Astrocyte of the spinal cord (primary cell): ENCODE measurements around the gene TAF5.
A peak's percentile ranks its signal among the peaks of the same experiment; 100 is the strongest.
"Not testable (repeated sequence)": the region's sequence is repeated elsewhere in the genome, so short reads cannot be mapped to it uniquely, and the experiment has no call there.

Experiments
- DNase-seq: peaks from one replicate; pipeline ENCODE4 v3.0.0; 2011; ENCODE audit warnings: low read depth, low spot score
- H3K4me3 ChIP-seq: 2 replicates; pipeline ENCODE4 v1.5.1; 2011; ENCODE audit warnings: low read depth, mild to moderate bottlenecking, low read length, moderate library complexity
- in situ Hi-C: cut with HindIII; loops from 2 replicates; pipeline ENCODE4 v1.10.0; 2017; ENCODE audit warnings: low sequenced_read_pairs
- TF ChIP-seq, protein P1 (sequence below): IDR thresholded peaks from 2 replicates; pipeline ENCODE4 v1.5.1; 2012; ENCODE audit warnings: low read depth, mild to moderate bottlenecking, low read length, inconsistent platforms

TAF5 gene

DNA sequence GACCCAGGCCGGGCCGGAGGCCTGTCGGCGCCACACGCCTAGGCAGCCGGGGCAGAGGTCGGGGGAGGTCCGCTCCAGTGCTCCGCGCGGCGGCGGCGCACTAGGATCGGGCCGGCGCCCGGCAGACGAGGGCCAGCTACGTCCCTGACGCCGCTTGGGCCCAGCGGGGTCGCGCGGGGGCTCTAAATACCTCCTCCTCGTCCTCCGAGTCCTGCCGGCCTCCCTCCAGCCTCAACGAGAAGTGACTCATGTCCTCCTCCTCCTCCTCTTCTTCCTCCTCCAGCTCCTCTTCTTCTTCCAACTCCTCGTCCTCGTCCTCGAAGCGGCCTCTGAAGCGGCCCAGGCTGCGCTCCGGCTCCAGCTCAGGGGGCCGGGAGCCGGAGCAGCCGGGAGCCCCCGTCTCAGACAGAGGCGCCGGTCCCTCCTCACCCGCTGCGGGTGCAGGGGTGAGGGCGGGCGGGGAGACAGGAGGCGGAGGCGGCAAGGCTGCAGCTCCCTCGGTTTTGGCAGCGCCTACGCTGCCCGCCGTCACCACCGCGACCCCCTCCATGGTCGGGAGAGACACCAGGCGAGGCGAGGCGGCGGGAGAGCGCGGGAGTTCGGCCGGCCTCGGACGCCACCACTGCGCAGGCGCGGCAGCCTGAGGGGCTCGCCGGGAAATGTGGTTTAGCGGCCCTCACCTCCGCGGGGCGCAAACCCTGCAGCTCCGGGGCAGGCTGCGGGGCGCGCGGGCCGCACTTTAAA lies 17.1 kb upstream of the TAF5 start, which contains the start of gene PCGF6:
Gene PCGF6 (minus strand): TSS at position 624 of the 744 bp plus-strand sequence. CDS start 74 bp downstream, at position 550.
- in situ Hi-C loops = no loop called here
- DNase-seq = peak; percentile 81
- TF ChIP-seq, protein P1, sequence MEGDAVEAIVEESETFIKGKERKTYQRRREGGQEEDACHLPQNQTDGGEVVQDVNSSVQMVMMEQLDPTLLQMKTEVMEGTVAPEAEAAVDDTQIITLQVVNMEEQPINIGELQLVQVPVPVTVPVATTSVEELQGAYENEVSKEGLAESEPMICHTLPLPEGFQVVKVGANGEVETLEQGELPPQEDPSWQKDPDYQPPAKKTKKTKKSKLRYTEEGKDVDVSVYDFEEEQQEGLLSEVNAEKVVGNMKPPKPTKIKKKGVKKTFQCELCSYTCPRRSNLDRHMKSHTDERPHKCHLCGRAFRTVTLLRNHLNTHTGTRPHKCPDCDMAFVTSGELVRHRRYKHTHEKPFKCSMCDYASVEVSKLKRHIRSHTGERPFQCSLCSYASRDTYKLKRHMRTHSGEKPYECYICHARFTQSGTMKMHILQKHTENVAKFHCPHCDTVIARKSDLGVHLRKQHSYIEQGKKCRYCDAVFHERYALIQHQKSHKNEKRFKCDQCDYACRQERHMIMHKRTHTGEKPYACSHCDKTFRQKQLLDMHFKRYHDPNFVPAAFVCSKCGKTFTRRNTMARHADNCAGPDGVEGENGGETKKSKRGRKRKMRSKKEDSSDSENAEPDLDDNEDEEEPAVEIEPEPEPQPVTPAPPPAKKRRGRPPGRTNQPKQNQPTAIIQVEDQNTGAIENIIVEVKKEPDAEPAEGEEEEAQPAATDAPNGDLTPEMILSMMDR = no peak
- peak within 1 kb of the TSS; percentile 74 for H3K4me3 ChIP-seq

DNA sequence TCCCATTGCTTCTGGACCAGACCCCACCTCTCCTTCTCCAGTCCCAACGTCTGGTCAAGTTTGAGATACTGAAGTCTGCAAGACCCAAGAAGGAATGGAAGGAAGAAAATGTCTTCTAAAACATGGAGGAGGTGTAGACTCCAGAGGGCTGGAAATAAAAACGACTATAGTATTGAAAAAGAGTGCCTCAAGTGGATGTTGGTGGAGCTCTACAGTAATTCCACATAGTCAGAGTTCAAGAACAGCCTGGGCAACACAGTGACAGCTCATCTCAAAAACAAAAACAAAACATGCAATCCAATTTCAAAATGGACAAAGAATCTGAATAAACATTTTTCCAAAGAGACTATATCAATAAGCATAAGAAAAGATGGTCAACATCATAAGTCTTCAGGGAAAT lies 14.5 kb upstream of the TAF5 start:
- in situ Hi-C loops = no loop called here
- no peak overlapping the region for H3K4me3 ChIP-seq
- DNase-seq = no peak
- TF ChIP-seq, protein P1 = no peak

DNA sequence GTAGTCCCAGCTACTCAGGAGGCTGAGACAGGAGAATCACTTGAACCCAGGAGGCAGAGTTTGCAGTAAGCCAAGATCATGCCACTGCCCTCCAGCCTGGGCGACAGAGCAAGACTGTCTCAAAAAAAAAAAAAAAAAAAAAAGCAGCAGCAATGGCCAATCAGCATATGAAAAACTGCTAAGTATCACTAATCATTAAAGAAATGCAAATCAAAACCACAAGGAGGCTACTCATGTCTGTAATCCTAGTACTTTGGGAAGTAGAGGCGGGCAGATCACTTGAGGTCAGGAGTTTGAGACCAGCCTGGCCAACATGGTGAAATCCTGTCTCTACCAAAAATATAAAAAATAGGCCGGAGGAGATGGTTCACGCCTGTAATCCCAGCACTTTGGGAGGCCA lies 13.2 kb upstream of the TAF5 start:
- DNase-seq, H3K4me3 ChIP-seq, in situ Hi-C loops: not testable (repeated sequence)

DNA sequence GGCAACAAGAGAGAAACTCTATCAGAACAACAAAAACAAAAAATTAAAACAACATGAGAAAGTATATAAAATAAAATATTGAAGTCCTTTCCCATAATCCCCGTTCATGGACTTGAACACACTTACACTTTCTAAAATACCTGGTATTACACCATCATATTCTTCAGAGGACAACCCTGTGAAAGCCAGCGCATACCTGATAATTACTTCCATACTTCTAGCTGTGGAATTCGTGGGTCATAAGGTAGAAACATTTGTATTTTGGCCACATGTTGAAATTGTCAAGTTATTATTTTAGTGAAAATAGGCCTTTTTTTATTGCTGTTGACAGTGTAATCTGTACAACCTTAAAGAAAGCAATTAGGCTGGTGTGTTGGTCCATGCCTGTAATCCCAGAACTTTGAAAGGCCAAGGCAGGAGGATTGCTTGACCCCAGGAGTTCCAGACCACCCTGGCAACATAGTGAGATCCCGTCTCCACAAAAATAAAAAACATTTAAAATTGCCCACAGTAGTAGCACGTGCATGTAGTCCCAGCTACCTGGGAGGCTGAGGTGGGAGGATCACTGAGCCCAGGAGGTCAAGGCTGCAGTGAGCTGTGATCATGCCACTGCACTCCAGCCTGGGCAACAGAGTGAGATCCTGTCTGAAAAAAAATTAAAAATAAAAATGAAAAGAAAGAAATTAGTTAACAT lies 11.7 kb upstream of the TAF5 start:
- TF ChIP-seq, protein P1 = no peak
- in situ Hi-C loops = no loop called here
- H3K4me3 ChIP-seq = no peak overlapping the region
- DNase-seq = no peak

DNA sequence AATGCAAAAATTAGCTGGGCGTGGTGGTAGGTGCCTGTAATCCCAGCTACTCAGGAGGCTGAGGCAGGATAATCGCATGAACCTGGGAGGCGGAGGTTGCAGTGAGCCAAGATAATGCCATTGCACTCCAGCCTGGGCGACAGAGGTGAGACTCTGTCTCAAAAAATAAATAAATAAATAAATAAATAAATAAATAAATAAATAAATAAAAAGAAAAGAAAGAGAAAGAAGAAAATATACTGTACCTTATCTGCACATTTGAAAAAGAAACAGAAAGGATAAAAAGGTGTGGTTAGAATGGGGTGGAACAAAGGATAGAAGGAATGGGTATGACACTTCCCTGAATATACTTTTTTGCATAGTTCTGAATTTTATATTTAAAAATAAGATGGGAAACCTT lies 8.3 kb upstream of the TAF5 start:
- H3K4me3 ChIP-seq, in situ Hi-C loops, DNase-seq: not testable (repeated sequence)

DNA sequence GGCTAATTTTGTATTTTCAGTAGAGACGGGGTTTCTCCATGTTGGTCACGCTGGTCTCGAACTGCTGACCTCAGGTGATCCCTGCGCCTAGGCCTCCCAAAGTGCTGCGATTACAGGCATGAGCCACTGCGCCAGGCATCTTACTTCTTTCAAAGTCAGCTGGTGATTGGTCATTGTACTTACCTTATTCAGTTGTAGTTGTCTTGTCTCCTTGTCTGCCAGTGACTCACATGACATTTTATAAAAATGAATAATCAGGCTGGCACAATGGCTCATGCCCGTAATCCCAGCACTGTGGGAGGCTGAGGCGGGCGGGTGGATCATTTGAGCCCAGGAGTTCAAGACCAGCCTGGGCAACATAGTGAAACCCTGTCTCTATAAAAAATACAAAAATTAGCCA lies 7.0 kb upstream of the TAF5 start:
- H3K4me3 ChIP-seq, in situ Hi-C loops, DNase-seq: not testable (repeated sequence)

DNA sequence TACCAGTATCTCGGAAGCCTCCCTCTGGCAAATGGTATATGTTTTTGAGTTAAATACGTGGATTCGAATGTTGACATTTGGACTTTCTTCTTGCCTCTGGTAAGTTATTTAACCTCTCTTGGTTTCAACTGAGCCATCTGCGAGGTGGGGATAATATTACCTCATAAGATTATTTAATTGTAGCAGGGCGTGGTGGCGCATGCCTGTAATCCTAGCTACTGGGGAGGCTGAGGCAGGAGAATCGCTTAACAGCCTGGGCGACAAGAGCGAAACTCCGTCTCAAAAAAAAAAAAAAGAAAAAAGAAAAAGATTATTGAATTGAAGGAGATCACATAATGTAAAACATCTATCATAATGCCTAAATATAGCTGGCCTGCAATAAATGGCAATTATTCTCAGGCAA lies 396 bp upstream of the TAF5 start:
- H3K4me3 ChIP-seq = peak overlapping the region; percentile 67
- TF ChIP-seq, protein P1 = no peak
- DNase-seq = no peak
- in situ Hi-C loops = no loop called here

DNA sequence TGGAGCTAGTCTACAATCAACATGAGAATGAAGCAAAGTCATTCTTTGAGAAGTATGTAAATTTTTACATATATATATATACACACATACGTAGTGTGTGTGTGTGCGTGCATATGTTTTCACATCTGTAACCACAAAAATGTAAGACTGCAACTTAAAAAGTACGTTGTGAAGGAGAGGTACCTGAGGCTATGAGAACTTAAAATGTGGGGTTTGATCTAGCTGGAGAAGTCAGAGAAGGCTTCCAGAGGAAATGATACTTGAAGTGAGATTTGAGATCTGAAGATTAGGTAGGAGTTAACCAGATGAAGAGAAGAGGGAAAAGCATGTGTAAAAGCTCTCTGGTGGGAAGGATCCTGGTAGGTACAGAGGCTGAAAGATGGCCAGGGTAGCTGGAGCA lies 5.8 kb downstream of the TAF5 start:
- TF ChIP-seq, protein P1 = no peak
- in situ Hi-C loops = no loop called here
- no peak overlapping the region for H3K4me3 ChIP-seq
- no peak for DNase-seq
